HG03432 (cell line): Measurements from ENCODE around the gene MED20.

Experiments
- ATAC-seq: cut with Tn5 transposase; IDR thresholded peaks from one replicate; pipeline ENCODE4 v1.9.1; 2021; ENCODE audit warnings: mild to moderate bottlenecking, moderate library complexity; ENCODE audit not compliant: unreplicated experiment

Gene MED20

DNA sequence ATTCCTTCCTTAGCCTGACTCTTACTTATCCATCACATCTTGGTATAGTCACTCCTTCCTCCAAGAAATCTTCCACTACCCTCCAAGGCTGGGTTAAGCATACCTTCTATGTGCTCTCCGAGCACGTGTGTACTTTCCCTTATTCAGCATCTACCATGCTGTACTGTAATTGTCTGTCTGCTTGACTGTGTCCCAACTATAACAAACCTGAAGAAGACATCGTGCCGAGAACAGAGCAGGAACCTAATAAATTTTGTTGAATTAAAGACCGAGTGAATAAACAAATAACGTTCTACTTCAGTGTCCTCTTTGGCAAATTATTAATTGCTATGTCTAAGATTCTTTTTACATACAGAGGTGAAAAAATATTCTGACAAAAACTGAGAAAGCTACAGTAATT is 61.6 kb downstream of the MED20 start:
- no peak for ATAC-seq

DNA sequence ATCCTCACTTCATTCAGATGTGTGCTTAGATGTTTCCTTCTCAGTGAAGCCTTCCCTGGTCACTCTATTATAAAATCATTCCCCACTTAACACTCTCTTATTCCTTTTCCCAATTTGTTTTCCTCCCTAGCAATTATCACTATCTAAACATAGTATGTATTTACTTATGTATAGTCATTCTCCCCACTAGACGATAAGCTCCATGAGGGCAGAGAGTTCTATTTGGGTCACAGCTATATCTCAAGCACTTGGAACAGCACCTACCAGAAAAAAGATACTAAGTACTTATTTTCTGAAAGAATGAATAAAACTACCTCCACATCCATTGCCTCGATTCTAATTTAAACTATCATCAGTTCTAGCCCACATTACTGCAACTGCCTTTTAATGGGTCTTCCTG is 62.2 kb downstream of the MED20 start:
- no peak for ATAC-seq
